Neuron (in vitro differentiated cells): ENCODE measurements around the gene MICALL2.

Source experiments
- H2AFZ ChIP-seq: one replicate; pipeline ENCODE4 v1.6.1; 2013; ENCODE audit warnings: low read depth, mild to moderate bottlenecking, inconsistent platforms, low read length, moderate library complexity
- H3K27me3 ChIP-seq: one replicate; pipeline ENCODE4 v1.6.1; 2013; ENCODE audit warnings: low read length; ENCODE audit not compliant: insufficient read depth
- H3K36me3 ChIP-seq: one replicate; pipeline ENCODE4 v1.6.1; 2013; ENCODE audit warnings: low read length; ENCODE audit not compliant: insufficient read depth
- H3K4me1 ChIP-seq: one replicate; pipeline ENCODE4 v1.6.1; 2013; ENCODE audit warnings: low read length; ENCODE audit not compliant: insufficient read depth
- H3K4me3 ChIP-seq: 2 replicates; pipeline ENCODE4 v1.5.1; 2013; ENCODE audit warnings: mild to moderate bottlenecking, low read length, moderate library complexity
- H3K9me3 ChIP-seq: one replicate; pipeline ENCODE4 v1.6.1; 2013; ENCODE audit warnings: low read length

MICALL2 gene

GRCh38 chr7:1438208-1438607, 21.1 kb downstream of the MICALL2 start:
- Histone ChIP-seq H2AFZ (no peak overlapping the region), H3K36me3 (no peaks in the 10 kb centered on the region), H3K4me3 (no peak overlapping the region), H3K9me3 (no peaks in the 10 kb centered on the region), H3K4me1 (no peaks in the 10 kb centered on the region), H3K27me3 (no peaks in the 10 kb centered on the region)

- H3K36me3 ChIP-seq, result no peaks in the 10 kb centered on the region
- no peaks in the 10 kb centered on the region for H3K27me3 ChIP-seq
- no peak overlapping the region for H2AFZ ChIP-seq
- no peaks in the 10 kb centered on the region for H3K9me3 ChIP-seq
- no peaks in the 10 kb centered on the region for H3K4me1 ChIP-seq
- no peak overlapping the region for H3K4me3 ChIP-seq
These were observed 22.0 kb downstream of the MICALL2 start for GRCh38 chr7:1437155-1437880.

GRCh38 chr7:1436608-1437007, 22.7 kb downstream of the MICALL2 start:
- no peak overlapping the region for H2AFZ ChIP-seq
- no peaks in the 10 kb centered on the region for H3K4me1 ChIP-seq
- no peak overlapping the region for H3K4me3 ChIP-seq
- H3K36me3 ChIP-seq, result no peaks in the 10 kb centered on the region
- no peaks in the 10 kb centered on the region for H3K9me3 ChIP-seq
- no peaks in the 10 kb centered on the region for H3K27me3 ChIP-seq

GRCh38 chr7:1434891-1435670, 24.2 kb downstream of the MICALL2 start:
- peaks cover 12% of the 10 kb centered on the region for H3K27me3 ChIP-seq
- H3K4me1 ChIP-seq, result no peaks in the 10 kb centered on the region
- H3K4me3 ChIP-seq, result no peak overlapping the region
- H3K36me3 ChIP-seq, result no peaks in the 10 kb centered on the region
- no peak overlapping the region for H2AFZ ChIP-seq
- no peaks in the 10 kb centered on the region for H3K9me3 ChIP-seq

DNA sequence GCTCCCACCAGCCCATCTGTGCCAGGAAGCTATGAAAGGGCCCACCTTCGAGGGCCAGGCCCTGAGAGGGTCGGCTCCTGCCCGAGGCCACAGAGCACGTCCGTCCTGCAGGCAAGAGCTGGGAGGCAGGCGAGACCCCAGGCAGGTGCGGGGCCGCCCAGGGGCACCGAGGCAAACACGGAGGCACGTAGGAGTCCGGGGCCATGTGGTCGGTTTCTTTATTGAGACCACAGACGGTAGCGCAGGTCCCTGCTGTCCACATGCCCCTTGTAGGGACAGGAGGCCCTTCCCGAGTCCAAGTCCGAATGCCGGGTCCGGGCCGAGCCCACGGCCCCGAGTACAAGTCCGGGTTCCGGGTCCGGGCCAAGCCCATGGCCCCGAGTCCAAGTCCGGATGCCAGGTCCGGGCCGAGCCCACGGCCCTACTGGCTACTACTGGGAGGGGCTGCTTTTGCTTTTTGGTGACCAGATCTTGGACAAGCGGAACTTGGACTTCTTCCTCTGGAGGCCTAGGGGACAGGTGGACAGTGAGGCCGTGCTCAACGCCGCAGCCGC, 25.0 kb downstream of the MICALL2 start:
- peaks cover 7% of the 10 kb centered on the region for H3K4me1 ChIP-seq
- H2AFZ ChIP-seq, result no peak overlapping the region
- H3K27me3 ChIP-seq, result peaks cover 12% of the 10 kb centered on the region
- H3K4me3 ChIP-seq, result no peak overlapping the region
- no peaks in the 10 kb centered on the region for H3K9me3 ChIP-seq
- H3K36me3 ChIP-seq, result no peaks in the 10 kb centered on the region

DNA sequence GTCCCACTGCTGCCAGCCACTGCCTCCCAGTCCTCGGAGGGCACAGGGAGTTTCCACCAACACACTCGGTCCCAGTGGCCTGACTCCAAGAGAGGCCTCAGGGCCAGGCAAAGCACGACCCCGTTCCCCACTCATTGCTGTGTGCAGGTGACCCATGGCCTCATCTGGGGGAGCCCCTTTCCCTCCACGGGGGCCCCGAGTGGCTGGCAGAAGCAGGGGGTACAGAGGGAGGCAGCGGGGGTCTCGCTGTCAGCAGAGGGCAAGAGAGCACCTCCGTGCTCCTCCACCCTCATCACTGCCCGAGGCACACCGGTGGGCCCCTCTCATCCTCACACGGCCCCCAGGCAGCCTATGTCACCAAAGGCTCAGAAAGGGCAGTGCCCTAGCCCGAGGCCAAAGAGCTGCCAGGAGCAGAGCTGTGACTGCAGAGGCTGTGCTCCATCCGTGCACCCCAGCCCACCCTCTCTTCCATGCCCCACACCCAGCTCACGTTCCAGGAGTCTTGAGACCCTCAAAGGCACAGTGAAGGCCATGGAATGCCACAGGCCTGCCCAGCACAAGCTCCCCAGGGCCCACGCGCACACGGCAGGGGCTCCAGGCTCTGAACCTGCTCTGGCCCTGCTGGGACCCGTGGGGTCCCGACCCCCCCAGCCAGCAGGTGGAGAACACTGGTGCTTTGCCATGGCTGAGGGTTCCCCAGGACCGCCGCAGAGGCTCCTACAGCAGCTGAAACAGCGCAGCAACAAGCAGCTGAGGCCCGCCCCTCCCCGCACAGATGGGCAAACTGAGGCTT, 25.9 kb downstream of the MICALL2 start:
- H3K4me3 ChIP-seq, result no peak overlapping the region

GRCh38 chr7:1432411-1433082, 26.7 kb downstream of the MICALL2 start:
- Histone ChIP-seq H3K4me3 (no peak overlapping the region), H3K4me1 (peaks cover 10% of the 10 kb centered on the region), H3K36me3 (no peaks in the 10 kb centered on the region), H3K9me3 (no peaks in the 10 kb centered on the region), H3K27me3 (peaks cover 12% of the 10 kb centered on the region), H2AFZ (no peak overlapping the region)

More for the DNA sequence above, 25.9 kb downstream of the MICALL2 start:
- Histone ChIP-seq H3K9me3 (no peaks in the 10 kb centered on the region), H2AFZ (no peak overlapping the region), H3K36me3 (no peaks in the 10 kb centered on the region), H3K4me1 (peaks cover 10% of the 10 kb centered on the region), H3K27me3 (peaks cover 12% of the 10 kb centered on the region)

- H3K4me1 ChIP-seq, result peaks cover 10% of the 10 kb centered on the region
- no peak overlapping the region for H2AFZ ChIP-seq
These were observed 27.5 kb downstream of the MICALL2 start for GRCh38 chr7:1431634-1432380.

DNA sequence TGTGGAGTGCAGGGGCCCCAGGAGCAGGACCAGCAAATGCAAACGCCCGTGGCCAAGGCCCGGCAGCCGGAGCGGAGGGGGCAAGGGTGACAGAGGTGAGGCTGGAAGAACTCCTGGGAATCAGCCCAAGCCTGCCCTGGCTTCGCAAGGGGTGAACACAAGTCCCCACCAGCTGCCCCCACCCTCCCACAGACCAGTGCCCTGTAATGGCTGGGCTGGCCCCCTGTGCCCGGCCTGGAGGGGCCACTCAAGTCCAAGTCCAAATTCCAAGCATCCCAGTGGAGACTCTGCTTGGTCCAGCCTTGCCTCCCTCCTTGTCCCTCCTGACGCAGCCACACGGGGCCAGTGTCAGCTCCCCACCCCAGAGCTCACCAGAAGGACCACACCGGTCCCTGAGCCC, 28.0 kb downstream of the MICALL2 start:
- Histone ChIP-seq H3K4me1 (peaks cover 10% of the 10 kb centered on the region), H3K9me3 (no peaks in the 10 kb centered on the region), H3K27me3 (peaks cover 15% of the 10 kb centered on the region), H3K4me3 (no peak overlapping the region), H3K36me3 (no peaks in the 10 kb centered on the region), H2AFZ (no peak overlapping the region)

More at GRCh38 chr7:1431634-1432380, 27.5 kb downstream of the MICALL2 start:
- peaks cover 14% of the 10 kb centered on the region for H3K27me3 ChIP-seq
- no peaks in the 10 kb centered on the region for H3K9me3 ChIP-seq
- H3K4me3 ChIP-seq, result no peak overlapping the region
- no peaks in the 10 kb centered on the region for H3K36me3 ChIP-seq

DNA sequence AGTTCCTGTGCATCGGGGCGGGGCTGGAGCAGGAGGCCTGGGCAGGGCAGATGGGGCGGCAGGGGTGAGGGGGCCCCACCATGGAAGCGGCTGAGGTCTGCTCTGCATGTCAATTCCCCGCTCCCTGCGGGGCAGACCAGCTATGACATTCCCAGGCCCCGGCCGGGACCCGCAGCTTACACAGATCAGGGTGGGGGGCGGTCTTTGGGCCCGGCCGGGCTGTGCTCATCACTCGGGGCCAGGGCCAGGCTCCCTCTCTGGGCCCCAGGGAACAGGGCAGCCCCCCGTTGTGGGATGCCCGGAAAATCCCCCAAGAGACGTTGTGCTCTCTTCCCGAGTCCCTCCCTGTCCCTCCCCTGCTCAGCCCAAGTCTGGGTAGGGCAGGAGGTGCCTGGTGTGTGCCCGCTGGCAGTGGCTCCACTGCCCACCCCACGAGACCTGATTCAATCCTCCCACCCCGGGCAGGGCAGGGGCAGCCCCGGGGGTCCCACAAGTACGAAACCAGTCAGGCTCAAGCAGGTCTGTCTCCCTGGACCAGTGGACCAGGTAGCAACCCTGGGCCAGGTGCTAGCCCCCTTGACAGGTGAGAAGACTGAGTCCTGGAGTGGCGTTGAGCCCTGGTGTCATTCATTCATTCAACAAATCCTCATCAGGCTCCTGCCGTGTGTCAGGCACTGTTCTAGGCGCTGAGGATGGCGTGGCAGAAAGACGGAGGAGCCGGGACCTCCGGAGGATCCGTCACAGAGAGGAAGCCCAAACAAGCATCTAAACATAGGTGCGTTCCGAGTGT, 29.0 kb downstream of the MICALL2 start:
- H3K4me3 ChIP-seq, result no peak overlapping the region
- peaks cover 10% of the 10 kb centered on the region for H3K4me1 ChIP-seq
- H3K9me3 ChIP-seq, result no peaks in the 10 kb centered on the region
- H3K36me3 ChIP-seq, result no peaks in the 10 kb centered on the region
- H2AFZ ChIP-seq, result no peak overlapping the region
- H3K27me3 ChIP-seq, result peaks cover 15% of the 10 kb centered on the region

DNA sequence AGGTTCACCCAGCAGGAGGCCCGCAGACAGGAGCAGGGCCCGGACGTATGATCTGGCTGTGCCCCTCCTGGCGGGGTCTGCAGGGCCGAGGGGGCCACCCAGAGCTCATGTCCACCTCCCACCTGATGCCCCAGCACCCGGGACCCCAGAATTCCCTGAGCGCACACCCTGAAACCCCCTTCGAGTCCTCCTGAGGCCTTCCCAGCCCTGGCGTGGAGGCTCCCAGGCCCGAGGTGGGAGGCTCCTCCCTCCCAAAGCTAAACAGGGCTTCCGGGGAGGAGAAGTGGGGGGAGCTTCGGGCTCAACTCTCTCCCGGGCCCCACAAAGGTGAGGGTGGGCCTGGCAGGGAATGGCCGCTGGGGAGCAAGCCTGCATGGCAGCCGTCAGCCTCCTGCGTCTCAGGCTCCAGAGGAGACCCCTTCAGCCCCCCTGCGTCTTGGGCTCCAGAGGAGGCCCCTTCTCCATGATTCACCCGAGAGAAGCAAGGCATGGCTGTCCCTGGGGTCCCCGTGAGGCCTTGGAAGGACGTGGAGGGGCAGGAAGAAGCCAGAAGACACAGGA, 30.2 kb downstream of the MICALL2 start:
- Histone ChIP-seq H2AFZ (no peak overlapping the region), H3K36me3 (no peaks in the 10 kb centered on the region), H3K27me3 (peaks cover 16% of the 10 kb centered on the region), H3K4me3 (no peak overlapping the region), H3K4me1 (peaks cover 10% of the 10 kb centered on the region), H3K9me3 (no peaks in the 10 kb centered on the region)
